Kidney capillary endothelial cell (primary cell): ENCODE measurements around the gene ERFE.

ENCODE experiments used
- DNase-seq: peaks from one replicate; pipeline ENCODE4 v3.0.0-alpha.2; 2018; ENCODE audit warnings: low spot score

ERFE gene

GRCh38 chr2:238155761-238156694 lies 2.7 kb upstream of the ERFE start:
- no peak for DNase-seq

- no peak for DNase-seq
Measured at GRCh38 chr2:238157506-238158017, 1.2 kb upstream of the ERFE start.

DNA sequence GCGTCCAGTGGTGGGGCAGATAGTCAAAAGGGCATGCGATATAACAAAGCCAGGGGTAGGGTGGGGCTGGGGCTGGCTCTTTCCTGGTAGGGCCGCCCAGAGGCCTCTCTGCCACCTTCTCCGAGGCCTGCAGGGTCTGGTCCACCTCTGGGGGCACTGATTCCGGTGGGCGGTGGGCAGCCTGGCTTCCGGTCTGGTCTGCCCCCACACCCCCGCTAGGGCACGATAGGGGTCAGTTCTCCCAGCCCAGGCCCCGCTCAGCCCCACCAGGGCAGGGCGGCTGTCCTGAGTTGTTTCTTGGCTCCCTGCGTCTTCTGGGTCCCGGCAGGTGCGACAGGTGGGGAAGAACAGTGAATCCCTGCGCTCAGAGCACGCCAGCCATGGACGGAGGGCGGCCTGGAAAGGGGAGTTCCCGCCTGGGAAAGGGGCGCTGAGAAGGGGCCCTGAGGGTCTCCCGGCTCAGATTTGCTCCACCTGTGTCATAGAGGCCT lies 707 bp upstream of the ERFE start:
- DNase-seq: no peak

GRCh38 chr2:238159071-238159539 lies 335 bp downstream of the ERFE start:
- no peak for DNase-seq

- DNase-seq: no peak
Measured at GRCh38 chr2:238159661-238160205, 963 bp downstream of the ERFE start.

DNA sequence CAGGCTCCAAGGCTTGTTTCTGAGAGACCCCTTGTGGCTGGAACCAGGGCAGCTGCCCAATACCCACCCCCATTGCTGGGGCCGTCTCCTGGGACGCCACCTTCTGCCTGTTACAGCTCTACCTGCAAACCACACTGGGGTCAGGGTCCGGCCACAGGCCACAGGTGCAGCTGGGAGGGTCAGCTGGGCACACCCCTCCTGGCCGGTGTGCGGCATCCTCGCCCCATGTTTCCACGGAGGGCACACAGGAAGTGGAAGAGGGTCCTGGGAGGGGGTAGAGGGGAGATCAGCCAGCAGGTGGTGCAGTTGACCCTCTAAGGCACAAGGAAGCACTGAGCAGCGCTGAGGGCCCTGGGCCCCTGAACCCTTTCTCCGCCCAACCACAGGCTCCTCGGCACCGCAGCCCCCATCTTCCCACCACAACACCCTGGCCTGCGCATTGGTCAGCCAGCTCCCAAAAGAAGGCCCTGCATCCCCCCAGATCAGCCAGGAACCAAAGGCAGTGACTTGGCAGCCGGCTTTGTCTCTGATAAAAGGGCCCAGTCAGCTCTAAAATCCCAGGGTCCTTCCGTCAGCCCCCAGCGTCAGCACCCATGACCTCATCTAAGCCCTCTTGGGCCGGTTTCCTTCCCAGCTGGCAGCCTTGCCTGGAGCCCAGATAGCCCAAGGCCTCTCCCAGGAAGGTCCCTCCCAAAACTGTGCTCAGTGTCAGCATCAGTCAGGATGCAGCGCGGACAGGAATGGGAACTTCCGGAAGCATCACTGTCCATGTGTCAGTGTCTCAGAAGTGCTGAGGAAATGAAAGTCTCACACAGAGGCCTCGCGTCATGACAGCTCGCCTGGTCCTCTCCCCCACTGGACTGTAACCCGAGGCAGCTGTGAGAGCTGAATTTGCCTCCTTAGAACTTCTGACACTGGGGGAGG lies 1.7 kb downstream of the ERFE start:
- peak; percentile 88 for DNase-seq

GRCh38 chr2:238161291-238162051 lies 2.7 kb downstream of the ERFE start:
- DNase-seq: no peak

DNA sequence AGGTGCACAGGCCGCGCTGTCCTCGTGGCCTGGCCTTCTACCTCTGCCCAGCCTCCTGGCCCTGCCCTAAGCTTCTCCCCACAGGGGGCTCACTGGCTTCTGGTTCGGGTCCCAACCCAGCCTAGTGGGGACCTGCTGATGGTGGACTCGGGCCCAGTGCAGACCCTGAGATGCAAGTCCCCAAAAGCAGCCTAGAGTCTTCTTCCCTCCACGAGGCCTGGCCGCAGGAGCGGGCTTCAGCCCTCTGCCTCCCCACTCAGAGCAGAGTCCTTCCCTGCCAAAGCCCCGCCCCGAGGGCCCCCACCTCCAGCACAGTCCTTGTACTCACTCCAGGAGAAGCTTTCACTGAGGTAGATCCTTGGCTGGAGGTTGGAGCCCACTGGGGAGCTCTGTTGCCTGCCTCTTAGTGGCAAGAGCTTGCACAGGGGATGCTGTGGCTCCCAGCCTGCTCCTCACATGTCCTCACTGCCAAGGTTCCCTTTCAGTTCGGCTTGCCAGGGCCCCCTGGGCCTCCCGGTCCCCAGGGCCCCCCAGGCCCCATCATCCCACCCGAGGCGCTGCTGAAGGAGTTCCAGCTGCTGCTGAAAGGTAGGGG lies 3.6 kb downstream of the ERFE start:
- no peak for DNase-seq

- DNase-seq: no peak
Measured at GRCh38 chr2:238162846-238163441, 4.2 kb downstream of the ERFE start.

GRCh38 chr2:238163481-238164198 lies 4.9 kb downstream of the ERFE start:
- DNase-seq: no peak

GRCh38 chr2:238164906-238165287 lies 6.1 kb downstream of the ERFE start:
- DNase-seq: no peak

GRCh38 chr2:238165288-238165921 lies 6.6 kb downstream of the ERFE start:
- no peak for DNase-seq

GRCh38 chr2:238166391-238167343 lies 7.9 kb downstream of the ERFE start:
- no peak for DNase-seq

GRCh38 chr2:238167344-238167715 lies 8.6 kb downstream of the ERFE start:
- no peak for DNase-seq

DNA sequence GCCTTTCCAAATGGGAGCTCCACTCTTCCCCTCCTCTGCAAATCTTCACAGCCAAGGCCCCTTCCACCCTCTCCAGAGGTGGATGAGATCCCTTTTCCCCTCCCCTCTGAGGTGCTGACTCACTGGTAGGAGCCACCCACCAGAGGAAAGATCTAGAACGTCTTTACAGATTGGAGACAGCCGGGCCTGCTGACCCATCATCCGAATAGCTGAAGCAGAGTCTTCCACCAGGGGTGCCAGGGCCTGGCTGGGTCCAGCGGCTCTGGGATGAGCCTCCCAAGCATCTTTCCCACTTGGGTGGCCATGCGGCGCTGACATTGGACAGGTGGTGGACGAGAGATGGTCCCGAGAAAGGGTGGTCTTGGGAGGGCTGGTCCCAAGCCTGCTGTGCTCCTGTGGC lies 9.0 kb downstream of the ERFE start:
- DNase-seq: no peak

- no peak for DNase-seq
Measured at GRCh38 chr2:238168196-238169047, 9.7 kb downstream of the ERFE start.

GRCh38 chr2:238169048-238169707 lies 10.4 kb downstream of the ERFE start:
- no peak for DNase-seq
